Endometrium (tissue), 2 donors: Measurements from ENCODE around the gene NT5DC4.

Experiments
- FAIRE-seq: peaks from 2 replicates; lab custom pipeline; 2012; peaks lifted over from hg19 to GRCh38; lab: Jason Lieb, UNC
- donor health status: control.
- donor health status: control.

The NT5DC4 gene

DNA sequence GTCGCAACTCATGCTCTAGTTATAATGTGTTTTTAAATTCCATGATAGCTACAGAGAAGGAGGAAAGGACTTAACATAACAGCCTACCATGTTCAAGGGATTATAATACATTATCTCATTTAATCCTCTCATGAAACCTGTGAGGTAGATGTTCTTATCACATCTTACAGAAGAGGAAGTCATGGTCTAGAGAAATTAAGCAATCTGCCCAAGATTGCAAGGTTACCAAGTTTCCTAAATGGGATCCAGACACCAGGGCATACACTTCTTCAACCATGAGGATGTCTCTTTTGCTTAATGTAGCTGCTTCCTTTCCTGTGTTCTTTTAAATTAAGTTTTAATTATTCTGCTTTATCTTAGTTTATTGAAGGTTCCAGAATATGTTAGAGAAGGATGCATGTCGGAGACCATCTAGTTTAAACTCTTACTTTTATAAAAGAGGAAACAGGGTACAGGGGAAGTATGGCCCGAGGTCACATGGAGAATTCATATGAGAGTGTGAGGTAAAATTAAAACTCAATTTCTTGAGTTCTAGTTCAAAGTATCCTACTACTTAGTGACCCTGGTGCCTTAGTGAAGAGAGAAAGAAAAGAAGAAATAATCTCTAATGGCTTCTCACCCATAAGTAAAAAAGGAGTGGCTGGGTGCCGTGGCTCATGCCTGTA, 67.0 kb downstream of the NT5DC4 start:
- no peak for FAIRE-seq

- FAIRE-seq, result no peak
Measured at GRCh38 chr2:112788653-112789052, 67.8 kb downstream of the NT5DC4 start.
